GM13976 (cell line): ENCODE data around the gene SLC9A9.

Experiments
- DNase-seq: peaks from one replicate; pipeline ENCODE4 v3.0.0; 2012; ENCODE audit warnings: low spot score
- CTCF ChIP-seq: IDR thresholded peaks from 2 replicates; pipeline ENCODE4 v1.5.1; 2012; ENCODE audit warnings: borderline replicate concordance, mild to moderate bottlenecking; ENCODE audit not compliant: insufficient read depth; ENCODE audit errors: extremely low read depth, missing control alignments, control extremely low read depth
- in situ Hi-C: fragments of 300-500 bp; cut with MboI; formaldehyde crosslinking; loops from one replicate; pipeline ENCODE4 v1.12.0; 2022; ENCODE audit warnings: low sequenced_read_pairs, mixed read lengths, inconsistent platforms; ENCODE audit not compliant: unreplicated experiment

Gene SLC9A9

GRCh38 chr3:143814443-143814889 lies 33.8 kb downstream of the SLC9A9 start:
- DNase-seq = no peak
- TF ChIP-seq CTCF = no peak
- in situ Hi-C loops = no loop called here

- DNase-seq = no peak
- in situ Hi-C loops = no loop called here
- no peak for TF ChIP-seq CTCF
These were observed 35.8 kb downstream of the SLC9A9 start for GRCh38 chr3:143812481-143812880.

- TF ChIP-seq CTCF = no peak
- no peak for DNase-seq
- in situ Hi-C loops = no loop called here
These were observed 36.7 kb downstream of the SLC9A9 start for GRCh38 chr3:143811602-143812001.

- in situ Hi-C loops = no loop called here
- DNase-seq = no peak
- no peak for TF ChIP-seq CTCF
These were observed 37.4 kb downstream of the SLC9A9 start for GRCh38 chr3:143810953-143811265.

GRCh38 chr3:143810166-143810952 lies 37.9 kb downstream of the SLC9A9 start:
- no peak for TF ChIP-seq CTCF
- in situ Hi-C loops = no loop called here
- no peak for DNase-seq

GRCh38 chr3:143809121-143809621 lies 39.1 kb downstream of the SLC9A9 start:
- in situ Hi-C loops = no loop called here
- TF ChIP-seq CTCF = no peak
- no peak for DNase-seq
